Stimulated activated CD4-positive, alpha-beta T cell treated with anti-CD3 and anti-CD28 coated beads, TNF-alpha, amount 100 ng/mL, for 24 hours (primary cell): ENCODE measurements around the gene TNS1.

ENCODE experiments used
- DNase-seq, 3 experiments: peaks; one replicate each; pipeline ENCODE4 v3.0.0-alpha.2; 2020; ENCODE audit warnings: low read depth in 3 of 3

TNS1 gene

DNA sequence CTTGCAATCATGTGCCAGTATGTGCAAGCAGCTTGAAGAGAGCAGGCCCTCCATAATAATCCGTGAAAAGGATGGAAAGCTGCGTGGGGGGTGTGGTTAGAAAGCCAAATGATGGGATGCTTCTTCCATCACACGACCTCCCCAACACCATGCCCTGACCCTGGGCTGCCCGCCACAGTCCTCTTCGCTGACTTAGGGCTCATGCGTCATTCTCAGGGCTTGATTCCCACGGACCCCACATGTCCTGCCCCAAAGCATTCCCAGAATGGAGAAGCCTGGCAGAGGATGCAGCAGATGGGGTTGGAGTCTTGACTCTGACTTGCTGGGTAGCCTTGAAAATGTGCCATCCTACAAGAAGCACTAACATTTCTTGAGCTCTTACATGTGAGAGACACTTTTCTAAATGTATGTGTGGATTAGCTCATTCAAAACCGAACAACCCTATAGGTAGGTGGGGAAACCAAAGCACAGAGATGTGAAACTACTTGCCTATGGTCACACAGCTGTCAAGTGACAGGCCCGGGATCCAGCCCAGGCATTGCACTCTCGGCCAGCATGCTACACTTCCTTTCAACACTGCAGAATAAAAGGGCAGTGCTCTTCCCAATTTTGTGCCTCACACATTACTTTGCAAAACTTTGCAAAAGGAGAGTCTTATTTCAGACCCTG, 3.7 kb downstream of the TNS1 start:
- DNase-seq: no peak

GRCh38 chr2:217997510-217997909, 5.3 kb downstream of the TNS1 start:
- no peak for DNase-seq

DNA sequence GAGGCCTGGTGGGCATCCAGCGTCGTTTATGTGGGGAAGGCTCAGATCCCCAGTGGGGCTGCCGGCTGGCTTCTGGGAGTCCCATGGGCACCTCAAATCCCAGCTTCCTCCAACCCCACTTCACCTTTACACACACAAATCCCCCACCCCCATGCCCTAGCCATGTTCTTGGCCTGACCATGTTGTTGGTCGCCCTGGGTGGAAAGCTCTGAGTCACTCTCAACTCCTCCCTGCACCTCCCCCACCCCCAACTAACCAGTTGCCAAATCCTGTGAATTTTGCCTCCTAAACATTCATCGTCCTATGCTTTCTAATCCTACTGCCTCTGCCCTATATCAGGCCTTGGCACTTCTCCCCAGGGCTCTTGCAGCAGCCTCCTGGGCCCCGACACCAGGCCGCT, 6.4 kb downstream of the TNS1 start:
- no peak for DNase-seq

DNA sequence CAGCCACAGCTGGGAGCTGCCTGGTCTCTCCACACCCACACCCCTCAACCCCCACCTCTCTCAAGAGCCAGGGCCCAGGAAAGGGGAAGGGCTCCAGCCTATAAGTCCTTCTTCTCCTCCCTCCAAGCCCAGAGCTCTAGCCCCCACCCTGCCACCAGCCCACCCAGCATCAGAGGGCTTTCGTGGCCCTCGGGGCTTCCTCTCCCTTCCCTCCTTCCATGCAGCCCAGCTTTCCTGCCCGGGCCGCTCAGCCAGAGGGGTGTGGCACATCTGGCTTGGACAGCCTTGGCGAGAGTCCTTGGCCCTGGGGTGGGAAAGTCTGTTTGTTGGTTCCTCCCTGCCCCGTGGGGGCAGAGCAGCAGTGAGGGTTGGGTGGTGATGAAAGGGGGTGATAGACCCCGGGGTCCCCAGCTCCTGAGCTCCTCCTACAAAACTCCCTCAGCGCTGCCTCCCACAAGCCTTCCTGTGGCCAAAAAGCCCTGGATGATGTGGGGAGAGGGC, 7.0 kb downstream of the TNS1 start:
- no peak for DNase-seq

GRCh38 chr2:217994776-217995274, 8.0 kb downstream of the TNS1 start:
- DNase-seq: no peak

DNA sequence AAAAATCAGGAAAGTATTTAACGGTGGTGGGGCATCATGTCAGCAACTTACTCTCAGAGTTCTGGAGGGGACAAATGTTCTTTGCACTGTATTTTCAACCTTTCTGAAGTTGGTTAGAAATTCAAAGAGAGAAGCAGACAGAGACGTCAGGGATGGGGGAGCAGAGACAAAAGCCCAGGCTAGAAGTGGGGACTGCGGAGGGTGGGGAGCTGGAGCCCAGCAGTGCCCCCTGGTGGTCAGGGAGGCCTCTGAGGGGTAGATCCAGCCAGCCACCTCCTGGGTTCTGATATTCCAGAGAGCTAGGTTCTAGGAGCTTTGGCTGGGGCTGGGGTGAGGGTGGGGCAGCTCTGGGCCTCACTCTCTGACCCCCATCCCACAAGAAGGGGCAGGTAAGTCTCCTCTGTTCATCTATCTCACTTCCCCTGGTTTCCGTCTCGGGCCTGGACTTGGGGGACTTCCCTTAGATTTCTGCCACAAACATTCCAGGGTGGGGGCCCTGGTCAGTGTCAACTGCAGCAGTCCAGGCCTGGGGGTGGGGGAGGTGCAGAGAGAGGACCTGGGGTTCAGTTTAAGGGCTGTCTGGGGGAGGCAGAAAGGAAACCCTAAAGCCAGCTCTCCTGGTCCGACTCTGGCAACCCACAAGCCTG, 8.9 kb downstream of the TNS1 start:
- DNase-seq: peak in 2 of 3 experiments; percentile 28 to 59

GRCh38 chr2:217993138-217993537, 9.7 kb downstream of the TNS1 start:
- no peak for DNase-seq

- no peak for DNase-seq
These were observed 10.7 kb downstream of the TNS1 start for GRCh38 chr2:217992061-217992460.

GRCh38 chr2:217990791-217991465, 11.9 kb downstream of the TNS1 start:
- DNase-seq: no peak

DNA sequence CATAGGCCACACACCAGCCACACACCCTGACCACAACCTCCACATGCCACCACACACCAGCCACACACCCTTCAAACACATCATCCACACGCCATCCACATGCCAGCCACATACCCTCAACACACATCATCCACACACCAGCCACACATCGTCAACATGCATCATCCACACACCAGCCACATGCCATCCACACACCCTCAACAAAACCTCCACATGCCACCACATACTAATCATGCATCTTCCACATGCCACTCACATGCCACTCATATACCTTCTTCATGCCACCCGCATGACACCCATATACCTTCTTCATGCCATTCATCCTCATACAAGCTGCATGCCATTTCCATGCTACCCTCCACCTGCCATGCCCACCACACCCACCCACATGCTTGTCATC, 12.4 kb downstream of the TNS1 start:
- no peak for DNase-seq

DNA sequence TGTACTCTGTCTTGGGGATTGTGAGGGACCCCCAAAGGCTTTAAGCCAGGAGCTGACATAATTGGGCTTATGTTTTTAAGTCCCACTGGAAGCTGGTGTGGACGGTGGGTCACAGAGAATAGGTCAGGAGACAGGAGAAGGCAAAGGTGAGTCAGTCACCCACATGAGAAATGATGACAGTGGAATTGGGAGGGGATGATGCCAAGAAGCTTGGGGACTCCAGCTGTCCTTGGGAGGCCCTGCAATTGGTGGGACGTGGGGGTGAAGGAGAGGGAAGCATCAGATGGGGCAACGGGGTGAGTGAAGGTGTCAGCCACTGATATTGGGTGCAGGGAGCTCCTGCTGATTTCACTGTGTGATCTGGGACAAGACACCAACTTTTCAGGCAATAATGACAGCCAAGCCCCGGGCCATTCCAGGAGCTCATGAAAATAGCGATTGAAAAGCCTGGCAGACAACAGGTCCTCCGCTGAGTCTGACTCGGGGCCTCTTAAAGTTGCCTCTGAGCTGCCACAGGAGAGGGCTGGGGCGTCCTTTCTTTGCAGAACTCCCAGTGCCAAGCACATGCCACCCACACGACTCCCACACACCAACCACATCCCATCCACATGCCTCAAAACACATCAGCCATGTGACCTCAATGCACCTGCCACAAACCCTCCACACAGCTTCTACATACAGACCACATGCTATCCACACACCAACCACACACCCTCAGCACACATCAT, 13.4 kb downstream of the TNS1 start:
- no peak for DNase-seq

- no peak for DNase-seq
These were observed 14.0 kb downstream of the TNS1 start for GRCh38 chr2:217988840-217989204.

GRCh38 chr2:217988014-217988839, 14.6 kb downstream of the TNS1 start:
- DNase-seq: peak; percentile 28 to 69 (median 40)

DNA sequence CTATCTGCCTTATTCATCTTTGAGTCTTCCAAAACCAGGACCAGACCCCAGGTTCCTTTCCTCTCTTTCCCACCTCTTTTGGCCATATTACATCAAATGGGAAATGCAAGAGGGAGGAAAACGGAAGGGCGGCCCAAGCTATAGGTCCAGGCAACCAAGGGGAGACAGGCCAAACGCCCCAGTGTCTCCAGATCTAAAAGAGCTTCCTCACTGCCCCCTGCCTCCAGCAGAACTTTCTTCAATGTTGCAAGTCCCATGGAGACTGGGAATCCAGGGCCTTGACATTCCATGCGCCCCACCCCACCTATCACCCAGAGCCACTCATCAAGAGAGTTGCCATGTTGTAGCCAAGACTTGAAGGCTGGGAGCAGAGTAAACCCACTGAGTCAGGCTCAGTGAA, 15.4 kb downstream of the TNS1 start:
- DNase-seq: no peak

GRCh38 chr2:217986256-217986961, 16.4 kb downstream of the TNS1 start:
- DNase-seq: no peak

GRCh38 chr2:217983276-217984233, 19.2 kb downstream of the TNS1 start:
- DNase-seq: no peak

GRCh38 chr2:217981971-217982370, 20.8 kb downstream of the TNS1 start:
- DNase-seq: no peak

GRCh38 chr2:217981084-217981730, 21.6 kb downstream of the TNS1 start:
- DNase-seq: no peak

DNA sequence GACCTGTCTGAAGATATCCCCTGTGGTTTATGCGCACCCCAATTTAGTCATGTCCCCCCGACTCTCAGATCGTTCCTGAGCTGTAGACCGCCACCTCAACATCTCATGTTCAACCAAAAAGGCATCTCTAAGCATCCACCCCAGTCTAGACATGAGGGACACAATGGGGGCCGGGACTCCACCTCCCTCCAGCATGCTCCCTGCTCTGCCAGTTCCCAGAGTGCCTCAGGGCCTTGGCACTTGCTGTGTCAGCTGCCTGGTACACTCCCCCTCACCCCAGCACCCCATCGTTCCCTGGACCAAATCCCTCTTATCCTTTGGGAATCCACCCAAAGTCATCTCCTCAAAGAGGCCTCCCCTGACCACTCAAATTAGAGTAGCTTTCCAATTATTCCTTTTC, 22.2 kb downstream of the TNS1 start:
- no peak for DNase-seq
